HS-27A (cell line): ENCODE measurements around the gene TBC1D21.
A peak's percentile ranks its signal among the peaks of the same experiment; 100 is the strongest.

Experiments used
- DNase-seq: peaks from one replicate; pipeline ENCODE4 v3.0.0-alpha.2; 2012; ENCODE audit warnings: low read depth, missing footprints

The TBC1D21 gene

DNA sequence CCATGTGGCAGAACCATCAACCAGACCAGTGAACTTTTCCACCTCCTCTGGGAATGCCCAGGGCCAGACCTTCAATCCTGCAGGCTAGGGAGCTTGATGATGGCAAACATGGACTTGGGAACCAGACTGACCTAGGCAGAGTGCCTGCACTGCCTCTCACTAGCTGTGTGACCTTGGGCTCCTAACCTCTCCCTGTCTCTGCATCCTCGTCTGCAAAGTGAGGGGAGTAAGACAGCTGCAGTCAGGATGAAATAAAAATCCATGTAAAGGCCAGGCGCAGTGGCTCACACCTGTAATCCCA, 35.4 kb downstream of the TBC1D21 start:
- DNase-seq = no peak

DNA sequence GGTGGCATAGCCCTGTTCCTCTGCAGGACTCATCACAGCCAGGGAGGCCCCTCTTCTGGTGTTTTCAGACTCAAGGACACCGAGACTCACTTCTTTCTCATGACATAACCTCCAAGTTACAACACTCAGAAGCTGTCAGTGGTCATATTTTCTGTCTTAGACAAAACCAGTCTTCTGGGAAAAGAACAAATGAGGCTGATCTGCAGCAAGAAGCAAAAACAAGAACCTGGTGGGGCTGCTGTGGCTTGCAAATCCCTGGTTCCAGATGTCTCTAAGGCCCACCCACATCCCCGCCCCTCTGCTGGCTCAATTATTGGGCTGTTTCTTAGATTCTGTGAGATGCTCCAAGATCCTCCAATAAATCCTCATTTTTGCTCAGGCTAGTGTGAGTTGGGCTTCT, 36.3 kb downstream of the TBC1D21 start:
- no peak for DNase-seq

DNA sequence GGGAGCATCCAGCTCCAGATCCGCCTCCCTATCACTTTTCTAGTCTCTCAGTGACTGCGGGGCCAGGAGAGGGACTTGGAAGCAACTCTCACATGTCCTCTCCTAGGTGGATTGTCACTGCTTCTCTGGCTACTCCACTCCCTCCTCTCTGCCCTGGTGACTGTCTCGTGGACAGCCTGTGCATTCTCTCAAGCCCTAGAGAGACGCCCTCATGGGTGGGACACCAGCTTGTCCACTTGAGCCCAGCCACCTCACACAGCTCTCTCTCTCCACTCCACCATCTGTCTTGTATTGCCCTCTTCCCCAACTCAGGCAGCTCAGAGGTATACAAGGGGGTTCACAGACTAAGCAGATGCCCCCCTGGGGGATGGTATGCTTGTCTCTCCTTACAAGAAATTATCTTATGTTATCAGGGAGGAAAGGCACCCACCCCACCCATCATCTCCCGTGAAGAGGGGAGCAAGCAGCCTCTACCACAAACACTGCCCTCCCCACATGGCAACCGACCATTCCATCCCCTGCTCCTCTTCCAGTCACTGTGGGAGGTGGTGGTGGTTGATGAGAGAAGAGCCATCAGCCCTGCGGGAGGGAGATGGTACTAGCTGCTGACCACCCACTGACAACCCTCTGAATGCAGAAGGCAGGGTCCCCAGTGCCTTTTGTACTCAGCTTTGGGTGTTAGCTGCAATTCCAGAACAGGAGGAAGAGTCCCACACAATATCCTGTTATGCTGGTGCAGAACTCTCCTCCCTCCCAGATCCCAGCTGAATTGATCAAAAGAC, 37.3 kb downstream of the TBC1D21 start:
- no peak for DNase-seq

DNA sequence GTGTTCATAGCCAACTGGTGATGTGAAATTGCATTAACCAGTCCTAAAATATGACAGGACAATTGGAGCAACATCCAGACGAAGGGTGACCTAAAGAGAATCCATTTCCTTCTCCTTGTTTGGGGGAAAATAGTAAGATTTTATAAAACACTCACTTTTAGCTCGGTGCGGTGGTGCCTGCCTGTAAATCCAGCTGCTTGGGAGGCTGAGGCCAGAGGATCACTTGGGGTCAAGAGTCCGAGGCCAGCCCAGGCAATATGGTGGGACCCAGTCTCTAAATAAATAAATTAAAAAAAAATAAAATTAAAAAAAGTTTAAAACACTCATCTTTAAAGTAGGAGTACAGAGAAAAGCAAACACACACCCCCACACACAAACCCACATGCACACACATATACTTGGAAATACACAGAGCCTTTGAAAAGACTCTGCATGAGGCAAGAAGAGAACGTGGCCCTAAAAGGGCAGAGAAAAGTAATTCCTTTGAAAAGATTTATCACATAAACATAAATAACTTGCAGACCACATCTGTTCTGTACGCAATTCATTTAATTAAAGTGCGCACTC, 38.7 kb downstream of the TBC1D21 start:
- DNase-seq = no peak

DNA sequence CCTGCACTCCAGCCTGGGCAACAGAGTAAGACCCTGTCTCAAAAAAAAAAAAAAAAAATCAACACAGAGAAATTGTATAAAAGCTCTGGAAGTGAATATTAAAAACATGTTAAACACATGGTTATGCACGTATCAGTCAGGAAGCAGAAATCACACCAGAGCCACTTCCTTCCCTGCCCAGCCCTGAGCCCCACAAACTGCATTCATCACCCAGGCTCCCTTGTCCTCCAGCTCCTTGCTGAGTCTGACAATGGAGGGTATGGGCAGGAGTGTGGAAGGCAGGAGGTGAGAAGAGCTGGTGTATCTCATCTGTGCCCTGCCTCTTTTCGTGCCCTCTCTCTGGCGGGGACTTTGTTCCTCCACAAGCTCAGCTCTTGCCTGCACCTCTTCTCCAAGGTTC, 40.8 kb downstream of the TBC1D21 start:
- no peak for DNase-seq

DNA sequence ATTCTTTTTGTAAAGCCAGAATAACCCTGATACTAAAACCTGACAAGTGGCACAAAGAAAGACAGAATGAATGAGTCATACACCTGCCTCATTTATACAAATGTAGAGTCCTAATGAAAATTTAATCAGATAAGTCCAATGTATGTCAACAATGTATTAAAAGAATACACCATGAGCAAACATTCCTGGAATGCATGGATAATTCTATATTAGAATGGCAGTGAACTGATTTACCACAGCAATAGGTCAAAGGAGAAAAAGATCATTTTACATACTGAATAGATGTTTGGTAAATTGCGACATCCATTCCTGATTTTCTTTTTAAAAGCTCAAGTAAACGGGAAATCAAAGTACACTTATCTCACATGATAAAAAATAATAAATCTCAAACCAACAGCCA, 41.7 kb downstream of the TBC1D21 start:
- no peak for DNase-seq

DNA sequence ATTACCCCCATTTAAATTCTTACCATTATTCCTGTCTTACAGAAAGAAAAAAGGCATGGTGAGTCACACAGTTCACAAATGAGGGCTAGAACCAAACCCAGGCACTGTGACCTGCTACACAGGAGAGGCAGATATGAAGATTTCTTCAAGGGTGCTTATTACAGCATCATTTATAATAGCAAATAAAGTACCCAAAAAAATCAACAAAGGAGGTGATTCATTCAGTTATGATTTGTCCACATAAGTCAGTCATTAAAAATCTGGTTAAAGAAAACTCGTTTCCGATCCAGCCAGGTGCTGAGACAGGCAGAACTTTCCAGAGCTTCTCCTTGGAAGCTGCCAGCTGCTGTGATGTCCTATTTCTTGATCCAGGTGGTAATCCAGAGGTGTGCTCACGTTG, 45.4 kb downstream of the TBC1D21 start:
- DNase-seq = no peak

DNA sequence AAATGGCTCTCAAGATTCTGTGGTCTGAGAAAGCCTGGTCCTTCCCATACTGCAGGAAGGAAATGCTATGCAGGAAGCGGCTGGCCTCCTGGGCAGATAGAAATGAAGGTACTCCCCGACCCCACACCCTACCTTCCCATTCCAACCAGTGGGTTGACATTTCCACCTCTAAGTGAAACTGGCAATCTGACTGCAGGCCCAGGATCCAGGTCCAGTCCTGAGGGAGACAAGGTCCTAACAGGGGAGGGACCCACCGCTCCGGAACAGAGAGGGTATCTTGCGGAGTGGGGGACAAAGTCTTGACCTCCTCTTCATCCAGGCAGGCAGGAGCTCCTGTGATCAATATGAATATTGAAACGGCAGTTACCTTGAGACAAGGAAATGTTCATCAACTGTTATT, 46.3 kb downstream of the TBC1D21 start:
- no peak for DNase-seq

DNA sequence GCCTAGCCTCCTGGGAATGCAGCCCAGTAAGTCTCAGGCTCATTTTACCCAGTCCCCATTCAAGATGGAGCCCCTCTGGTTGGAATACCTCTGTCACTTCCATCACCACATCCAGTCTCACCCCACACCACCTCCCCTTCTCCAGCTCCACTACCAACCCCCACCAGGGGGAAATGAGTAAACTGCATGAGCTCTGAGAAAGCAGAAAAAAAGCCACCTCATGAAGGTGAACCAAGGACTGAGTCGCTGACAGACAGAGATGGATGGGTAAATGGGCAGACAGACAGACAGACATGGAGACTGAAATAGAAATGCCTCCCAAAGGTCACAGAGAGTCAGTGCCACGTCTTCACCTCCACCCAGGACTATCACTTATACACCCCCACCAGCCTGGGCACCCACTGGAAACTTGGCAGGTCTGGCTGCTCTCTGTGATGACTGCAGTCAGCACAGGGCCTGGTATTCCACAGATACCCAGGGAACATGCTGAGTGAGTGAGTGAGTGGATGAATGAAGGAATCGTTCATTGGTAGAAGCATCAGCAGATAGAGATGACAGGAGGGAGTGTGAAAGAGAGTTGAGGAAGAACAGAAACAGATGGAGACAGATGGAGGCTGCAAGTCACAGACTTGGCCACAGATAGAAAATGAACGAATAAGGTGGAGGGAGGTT, 48.0 kb downstream of the TBC1D21 start:
- DNase-seq = no peak

DNA sequence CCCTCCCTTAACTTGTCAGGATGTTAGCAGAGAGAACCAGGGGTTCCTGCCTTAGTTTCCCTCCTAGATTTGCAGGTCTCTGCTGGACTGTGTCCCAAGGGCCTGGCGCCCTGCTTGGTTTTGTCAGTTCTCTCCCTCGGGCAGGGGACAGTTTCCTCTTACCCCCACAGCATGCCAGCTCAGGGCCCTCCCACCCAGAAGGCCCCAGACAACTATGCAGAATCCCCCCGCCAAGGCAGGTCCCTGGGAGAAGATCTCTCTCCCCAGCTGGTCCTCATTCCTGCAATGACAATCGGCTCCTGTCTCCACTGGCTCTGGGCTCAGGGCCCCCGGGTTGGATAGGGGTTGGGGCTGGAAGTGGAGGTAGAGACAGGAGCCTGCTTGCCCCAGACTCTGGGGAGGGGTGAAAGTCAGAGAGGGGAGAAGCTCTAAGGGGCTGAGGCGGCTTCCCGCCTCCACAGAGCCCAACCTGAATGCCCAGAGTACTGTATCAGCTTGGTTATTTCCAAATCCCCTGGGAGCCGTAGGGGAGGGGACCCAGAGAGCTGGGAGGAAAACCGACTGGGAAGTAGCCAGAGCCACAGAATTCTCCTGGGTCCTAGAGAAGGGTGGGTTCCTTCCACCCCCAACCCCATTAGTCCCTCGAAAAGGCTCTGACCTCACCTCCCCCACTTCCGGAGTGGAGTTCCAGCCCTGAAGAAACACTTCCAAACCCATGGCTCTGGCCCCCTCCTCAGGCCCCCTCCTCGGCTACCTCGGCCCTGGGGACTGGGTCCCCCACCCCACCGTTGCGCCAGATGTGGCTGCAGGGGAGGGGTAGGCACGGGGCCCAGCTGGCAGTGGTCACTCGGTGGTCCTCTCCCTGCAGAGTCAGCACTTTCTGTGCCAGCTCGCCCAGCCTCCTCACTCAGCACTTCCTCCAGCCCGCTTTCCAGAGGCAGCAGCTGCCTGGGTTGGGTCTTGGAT, 49.1 kb downstream of the TBC1D21 start:
- DNase-seq = no peak

DNA sequence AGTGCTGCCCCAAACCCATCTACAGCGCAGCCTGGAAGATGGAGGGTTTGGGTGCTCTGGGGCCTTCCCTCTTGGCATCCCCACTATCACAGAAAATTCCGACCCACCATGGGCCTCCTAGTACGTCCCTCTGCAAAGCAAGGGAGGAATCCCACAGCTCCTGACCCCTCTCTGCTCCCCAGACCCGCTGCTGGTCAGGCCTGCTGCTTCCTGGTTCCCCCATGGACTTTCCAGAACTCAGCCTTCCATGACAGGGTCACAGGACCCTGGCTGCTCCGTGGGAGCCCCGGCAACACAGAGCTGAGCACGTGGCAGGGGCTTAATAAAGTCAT, 49.8 kb downstream of the TBC1D21 start:
- DNase-seq = no peak

DNA sequence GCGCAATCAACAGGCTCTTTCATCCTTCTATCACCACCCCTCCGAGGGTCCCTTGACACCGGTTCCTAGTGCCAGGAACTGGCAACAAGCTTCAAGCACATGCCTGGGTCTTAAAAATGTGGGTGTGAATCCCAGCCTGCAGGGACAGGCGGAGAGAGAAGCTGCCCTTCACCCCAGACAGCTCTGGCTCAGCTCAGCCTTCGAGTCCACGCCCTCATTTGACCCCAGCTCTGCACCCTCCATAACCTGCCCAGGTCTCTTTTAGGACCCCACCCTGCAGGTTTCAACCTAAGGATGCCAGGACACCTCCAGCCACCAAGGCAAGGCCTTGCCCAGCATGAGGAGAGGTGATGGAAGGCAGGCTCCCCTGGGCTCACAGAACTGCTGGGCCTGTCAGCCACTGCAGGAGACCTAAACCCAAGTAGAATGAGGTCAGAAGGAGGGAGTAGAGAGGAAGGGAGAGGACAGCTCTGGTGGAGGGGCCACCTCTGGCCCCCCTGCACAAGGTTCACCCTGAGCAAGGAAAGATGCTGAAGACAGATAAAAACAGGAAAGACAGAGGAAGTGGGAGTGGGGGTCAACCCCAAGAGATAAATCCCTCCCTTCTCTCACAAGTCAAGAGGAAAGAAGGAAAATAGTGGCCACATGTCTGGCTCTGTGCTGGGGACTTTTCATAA, 50.3 kb downstream of the TBC1D21 start:
- DNase-seq = no peak

DNA sequence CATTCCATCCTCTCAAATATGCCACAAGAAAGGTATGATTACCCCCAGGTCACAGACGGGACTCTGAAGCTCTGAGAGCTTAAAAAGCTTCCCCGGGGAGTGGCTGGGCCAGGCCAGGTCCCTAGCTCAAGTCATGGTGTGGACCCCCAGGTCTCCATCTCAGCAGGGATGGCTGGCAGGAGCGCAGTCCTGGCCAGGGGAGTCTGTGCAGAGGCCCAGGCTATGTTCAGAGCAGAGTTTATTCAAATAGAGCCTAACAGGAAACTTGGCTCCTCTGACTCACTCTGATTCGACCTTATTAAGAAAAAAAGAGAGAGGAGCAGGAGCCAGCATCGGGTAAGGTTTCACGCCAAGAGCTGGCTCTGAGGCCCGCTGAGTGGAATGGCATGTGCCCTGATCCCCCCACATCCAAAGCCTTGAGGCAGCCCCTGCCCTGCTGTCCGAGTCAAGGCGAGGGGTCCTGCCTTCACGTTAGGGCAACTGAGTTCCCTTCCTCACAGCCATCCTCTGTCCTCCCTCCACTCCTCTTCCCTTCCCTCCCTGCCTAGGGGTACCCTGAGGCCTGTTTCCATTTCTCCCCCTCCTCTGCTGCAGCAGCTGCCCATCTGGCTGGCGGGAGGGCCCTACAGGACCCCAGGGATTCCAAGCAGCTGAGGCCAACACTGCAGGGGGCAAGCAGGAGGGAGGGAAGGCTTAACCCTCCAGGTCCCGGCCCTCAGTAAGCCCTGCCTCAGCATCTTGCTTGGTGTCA, 51.0 kb downstream of the TBC1D21 start:
- DNase-seq = peak; percentile 90

DNA sequence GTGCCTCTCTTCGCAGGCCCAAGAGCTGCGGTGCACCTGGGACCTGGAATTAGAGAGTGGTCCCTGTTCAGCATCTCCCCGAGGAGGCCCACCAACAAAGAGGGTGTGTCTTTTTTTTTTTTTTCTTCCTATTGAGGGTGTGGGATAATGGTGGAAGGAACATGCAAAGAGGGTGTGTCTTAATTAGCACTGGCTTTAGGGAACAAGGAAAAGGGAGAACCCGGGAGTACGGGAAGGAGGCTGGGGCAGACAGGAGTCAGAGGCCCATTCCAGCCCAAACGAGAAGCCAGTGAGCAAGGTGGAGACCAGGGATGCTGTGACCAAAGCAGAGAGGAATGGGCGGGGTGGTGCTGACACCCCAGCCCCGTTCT, 52.5 kb downstream of the TBC1D21 start:
- DNase-seq = no peak

DNA sequence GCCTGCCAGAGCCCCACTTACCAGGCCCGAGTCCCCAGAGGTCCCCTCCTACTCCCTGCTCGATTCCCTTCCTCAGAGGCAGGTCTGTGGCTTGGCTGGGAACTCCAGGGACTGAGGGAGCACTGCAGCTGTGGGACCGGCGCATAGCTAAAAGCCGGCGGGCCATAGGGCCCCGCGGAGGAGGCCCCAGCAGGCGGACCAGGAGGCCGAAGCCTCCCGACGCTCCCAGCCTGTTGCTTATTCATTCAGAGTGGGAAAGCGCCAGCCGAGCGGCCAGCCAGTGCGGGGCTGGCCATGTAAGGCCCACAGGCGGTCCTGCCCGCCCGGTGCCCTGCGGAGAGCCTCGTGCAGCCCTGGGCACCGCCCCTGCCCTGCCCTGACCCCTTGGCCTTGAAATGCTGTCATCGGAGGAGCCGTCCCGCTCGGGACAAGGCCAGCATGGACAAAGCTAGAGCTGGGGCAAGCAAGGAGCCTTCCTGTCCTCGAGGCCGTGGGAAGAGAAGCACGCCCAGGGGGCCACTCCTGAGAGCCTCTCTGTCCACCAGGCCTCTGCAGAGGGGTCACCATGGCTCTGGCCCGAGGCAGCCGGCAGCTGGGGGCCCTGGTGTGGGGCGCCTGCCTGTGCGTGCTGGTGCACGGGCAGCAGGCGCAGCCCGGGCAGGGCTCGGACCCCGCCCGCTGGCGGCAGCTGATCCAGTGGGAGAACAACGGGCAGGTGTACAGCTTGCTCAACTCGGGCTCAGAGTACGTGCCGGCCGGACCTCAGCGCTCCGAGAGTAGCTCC, 53.0 kb downstream of the TBC1D21 start, which contains the start of gene LOXL1:
Gene LOXL1, plus strand, starts transcription at position 244 of the 784 bp plus-strand sequence. Its CDS starts 322 bp downstream, at position 566.
- peak; percentile 88 for DNase-seq

DNA sequence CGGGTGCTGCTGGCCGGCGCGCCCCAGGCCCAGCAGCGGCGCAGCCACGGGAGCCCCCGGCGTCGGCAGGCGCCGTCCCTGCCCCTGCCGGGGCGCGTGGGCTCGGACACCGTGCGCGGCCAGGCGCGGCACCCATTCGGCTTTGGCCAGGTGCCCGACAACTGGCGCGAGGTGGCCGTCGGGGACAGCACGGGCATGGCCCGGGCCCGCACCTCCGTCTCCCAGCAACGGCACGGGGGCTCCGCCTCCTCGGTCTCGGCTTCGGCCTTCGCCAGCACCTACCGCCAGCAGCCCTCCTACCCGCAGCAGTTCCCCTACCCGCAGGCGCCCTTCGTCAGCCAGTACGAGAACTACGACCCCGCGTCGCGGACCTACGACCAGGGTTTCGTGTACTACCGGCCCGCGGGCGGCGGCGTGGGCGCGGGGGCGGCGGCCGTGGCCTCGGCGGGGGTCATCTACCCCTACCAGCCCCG, 53.7 kb downstream of the TBC1D21 start:
- DNase-seq = no peak

DNA sequence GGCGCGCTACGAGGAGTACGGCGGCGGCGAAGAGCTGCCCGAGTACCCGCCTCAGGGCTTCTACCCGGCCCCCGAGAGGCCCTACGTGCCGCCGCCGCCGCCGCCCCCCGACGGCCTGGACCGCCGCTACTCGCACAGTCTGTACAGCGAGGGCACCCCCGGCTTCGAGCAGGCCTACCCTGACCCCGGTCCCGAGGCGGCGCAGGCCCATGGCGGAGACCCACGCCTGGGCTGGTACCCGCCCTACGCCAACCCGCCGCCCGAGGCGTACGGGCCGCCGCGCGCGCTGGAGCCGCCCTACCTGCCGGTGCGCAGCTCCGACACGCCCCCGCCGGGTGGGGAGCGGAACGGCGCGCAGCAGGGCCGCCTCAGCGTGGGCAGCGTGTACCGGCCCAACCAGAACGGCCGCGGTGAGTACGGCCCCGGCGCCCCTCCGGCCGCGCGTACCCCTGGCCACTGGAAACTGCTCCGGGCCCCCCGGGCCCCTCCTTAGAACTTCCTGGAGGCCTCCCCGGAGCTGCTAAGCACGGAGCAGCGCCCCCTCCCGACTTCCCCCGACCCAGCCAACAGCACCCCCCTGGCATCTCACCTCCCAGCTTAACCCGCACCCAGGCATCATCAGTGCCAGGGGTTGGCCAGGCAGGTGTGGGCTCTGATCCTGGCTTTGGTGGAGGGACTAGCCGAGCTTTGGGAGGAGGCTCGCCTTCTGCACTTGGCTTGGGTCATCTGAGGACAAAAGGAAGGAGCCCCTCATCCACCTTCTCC, 54.3 kb downstream of the TBC1D21 start:
- no peak for DNase-seq

DNA sequence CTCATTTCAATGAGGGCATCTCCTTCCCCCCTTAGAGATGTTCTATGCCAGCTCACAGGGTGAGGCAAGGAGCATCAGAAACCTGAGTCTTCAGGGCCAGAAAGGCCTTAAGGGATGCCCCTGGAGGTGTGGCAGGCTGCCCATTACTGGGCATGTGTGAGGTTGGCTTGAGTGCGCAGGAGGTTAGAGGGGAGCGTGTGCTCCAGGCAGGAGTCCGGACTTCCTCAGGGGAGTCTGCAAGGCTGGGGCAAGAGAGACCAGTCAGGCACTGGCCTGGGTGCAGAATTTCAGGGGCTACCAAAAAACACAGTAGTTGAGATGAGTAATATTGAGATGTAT, 54.8 kb downstream of the TBC1D21 start:
- DNase-seq = no peak

DNA sequence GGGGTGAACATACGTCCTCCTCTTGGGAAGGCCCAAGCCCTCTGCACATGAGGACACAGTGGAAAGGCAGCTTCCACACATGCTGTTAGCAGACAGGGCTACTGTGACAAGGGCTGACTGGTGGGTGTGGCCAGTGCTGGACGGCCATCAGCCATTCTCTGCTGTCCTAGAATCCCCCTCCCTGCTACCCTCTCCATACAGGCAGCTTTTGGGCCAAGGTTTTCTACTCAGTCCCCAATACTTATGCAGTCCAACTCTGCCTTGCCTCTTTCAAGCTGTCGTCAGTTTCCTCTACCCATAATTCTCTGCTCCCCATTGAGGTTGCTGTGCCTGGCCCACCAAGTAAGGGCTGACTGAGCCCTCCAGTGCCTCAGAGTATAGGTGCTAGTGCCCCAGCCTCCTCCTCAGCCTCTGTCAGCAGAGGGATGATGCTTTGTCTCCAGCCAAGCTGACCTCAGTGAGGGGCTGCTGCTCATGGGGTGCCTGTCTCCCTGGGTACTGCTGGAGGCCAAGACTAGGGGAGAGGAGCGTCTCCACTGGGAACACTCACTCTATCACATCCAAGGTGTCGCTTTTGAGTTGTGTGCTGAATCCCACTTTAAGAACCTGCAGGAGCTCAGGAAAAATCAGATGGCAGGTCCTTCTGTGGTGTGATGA, 55.7 kb downstream of the TBC1D21 start:
- DNase-seq = no peak
